Heart left ventricle (tissue), 13 donors: ENCODE data around the gene MRPS10.

Experiments
- CTCF ChIP-seq, 12 donors: fragments of 200-600 bp; sonication (generic) in 4 of 12; IDR thresholded peaks; one replicate each; pipeline versions ENCODE4 v1.5.0 to v1.8.0; 2018 to 2022; ENCODE audit warnings: antibody characterized with exemption in 12 of 12, mild to moderate bottlenecking in 5 of 12
- POLR2A ChIP-seq, 2 donors: fragments of 450-650 bp; IDR thresholded peaks; one replicate each; pipeline ENCODE4 v1.6.1; 2017; ENCODE audit warnings: antibody characterized with exemption in 2 of 2, mild to moderate bottlenecking in 2 of 2, moderate library complexity in 2 of 2
- donor health status: ischemic (EF 13 %, LVEDD 7.1; RV severe dilation, severe dysfunction).
- donor health status: DM: no; HTN: yes; CAD: no.
- donor health status: DM: no; HTN: no; CAD: no.
- donor health status: ischemic (EF 25% LVEDD 6.9; RV normal size, moderate dysfunction).
- donor health status: ischemic (EF 25% LVEDD 5.7; RV mildly dilated, moderate dysfunction).
- donor health status: ischemic (EF 35%, LVEDD 5.7; RV mildly dilated, moderate dysfunction).
- donor health status: nonischemic (EF 11% LVEDD 7.7; RV severe dilation, severe dysfunction).
- donor health status: DM: yes; HTN: yes; CAD: no.
- donor health status: PGD.
- donor health status: ischemic (EF 29% LVEDD 5.4; RV normal size, mild dysfunction).
- donor health status: nonischemic (EF 23%, LVEDD 6.1; RV moderate dilation, normal function).

DNA sequence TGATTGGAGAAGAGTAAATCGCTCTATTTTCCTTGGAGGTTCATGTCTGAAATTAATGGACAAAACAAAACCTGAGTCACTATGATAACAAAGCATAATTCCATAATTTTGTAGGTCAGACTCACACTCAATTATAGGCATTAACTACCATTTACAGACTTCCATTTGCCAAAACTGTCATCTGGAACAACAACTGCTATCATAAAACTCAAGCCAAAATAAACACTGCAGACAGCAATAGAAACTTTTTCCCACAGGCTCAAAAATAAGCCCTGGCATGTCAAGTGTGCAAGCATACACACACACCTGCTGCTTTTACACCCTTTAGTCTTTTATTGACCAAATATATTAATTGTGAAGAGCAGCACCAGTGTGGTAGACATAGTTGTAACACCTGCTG is 7.1 kb downstream of the MRPS10 start:
- no peak for TF ChIP-seq CTCF (IDR thresholded peaks at IDR 0.05)
- no peak for TF ChIP-seq POLR2A (IDR thresholded peaks at IDR 0.05)
